ENCODE measurements around the gene PDLIM5. TPM values are rescaled to one million over a fixed set of nuclear protein-coding genes. Genes with fewer than 3 reads are reported as not detected.

The PDLIM5 gene
- total RNA-seq, 1 experiment from 2014 or later, result 58.0 TPM

- H3K14ac ChIP-seq (ENCODE audit: insufficient read depth, low read length), result no peak overlapping the region
These were observed 219.4 kb downstream of the PDLIM5 start for GRCh38 chr4:94671113-94671512.

More at GRCh38 chr4:94671113-94671512, 219.4 kb downstream of the PDLIM5 start:
- H3K23ac ChIP-seq (ENCODE audit: insufficient read length, low read depth, low read length), result no peak overlapping the region
- no peak overlapping the region for H4K5ac ChIP-seq (ENCODE audit: insufficient read length, low read depth, low read length)
- Mint-ChIP-seq H3K36me3 (ENCODE audit: insufficient read depth in 1 of 3, low read depth in 3 of 3) (no peaks in the 10 kb centered on the region), H3K4me3 (no peak overlapping the region), H3K27ac (no peak overlapping the region), H3K27me3 (ENCODE audit: low read depth) (no peaks in the 10 kb centered on the region; the same call in 1 of the 2 replicates), H3K9me3 (no peaks in the 10 kb centered on the region), H3K4me1 (no peaks in the 10 kb centered on the region)
- no peaks in the 10 kb centered on the region for H3K79me2 ChIP-seq (ENCODE audit: insufficient read depth, low read length)
- no peak overlapping the region for H2BK120ac ChIP-seq (ENCODE audit: low read depth, low read length, poor library complexity, severe bottlenecking)
- no peaks in the 10 kb centered on the region for H4K20me1 ChIP-seq (ENCODE audit: control insufficient read depth, insufficient read depth, insufficient read length)
- H3T11ph ChIP-seq (ENCODE audit: low read length), result no peak overlapping the region
- no peak overlapping the region for H3K18ac ChIP-seq (ENCODE audit: insufficient read length, low read depth, low read length)
- no peaks in the 10 kb centered on the region for H3K23me2 ChIP-seq (ENCODE audit: insufficient read length, low read depth, low read length, poor library complexity, severe bottlenecking)
- no peak overlapping the region for H2BK5ac ChIP-seq (ENCODE audit: insufficient read length, low read length)
- no peak overlapping the region for H2AFZ ChIP-seq (ENCODE audit: low read length)
- TF ChIP-seq, protein P1, sequence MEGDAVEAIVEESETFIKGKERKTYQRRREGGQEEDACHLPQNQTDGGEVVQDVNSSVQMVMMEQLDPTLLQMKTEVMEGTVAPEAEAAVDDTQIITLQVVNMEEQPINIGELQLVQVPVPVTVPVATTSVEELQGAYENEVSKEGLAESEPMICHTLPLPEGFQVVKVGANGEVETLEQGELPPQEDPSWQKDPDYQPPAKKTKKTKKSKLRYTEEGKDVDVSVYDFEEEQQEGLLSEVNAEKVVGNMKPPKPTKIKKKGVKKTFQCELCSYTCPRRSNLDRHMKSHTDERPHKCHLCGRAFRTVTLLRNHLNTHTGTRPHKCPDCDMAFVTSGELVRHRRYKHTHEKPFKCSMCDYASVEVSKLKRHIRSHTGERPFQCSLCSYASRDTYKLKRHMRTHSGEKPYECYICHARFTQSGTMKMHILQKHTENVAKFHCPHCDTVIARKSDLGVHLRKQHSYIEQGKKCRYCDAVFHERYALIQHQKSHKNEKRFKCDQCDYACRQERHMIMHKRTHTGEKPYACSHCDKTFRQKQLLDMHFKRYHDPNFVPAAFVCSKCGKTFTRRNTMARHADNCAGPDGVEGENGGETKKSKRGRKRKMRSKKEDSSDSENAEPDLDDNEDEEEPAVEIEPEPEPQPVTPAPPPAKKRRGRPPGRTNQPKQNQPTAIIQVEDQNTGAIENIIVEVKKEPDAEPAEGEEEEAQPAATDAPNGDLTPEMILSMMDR (conservative IDR thresholded peaks at IDR 0.05), result no peak
- no CpG with 5 or more reads among the region's 5 CpGs for WGBS (ENCODE audit: extremely low coverage, insufficient read length, low lambda C conversion rate)
- no peak overlapping the region for H3K4me2 ChIP-seq (ENCODE audit: insufficient read depth, insufficient read length, low read length)
- no peak overlapping the region for H4K8ac ChIP-seq (replicated peaks; ENCODE audit: insufficient read length, low read depth, low read length)
- H3K27ac ChIP-seq (ENCODE audit: insufficient read length, low read depth, low read length), result no peak overlapping the region
- H3K79me1 ChIP-seq (ENCODE audit: insufficient read depth, low read depth, low read length, poor library complexity, severe bottlenecking), result no peaks in the 10 kb centered on the region
- no peak overlapping the region for H4K91ac ChIP-seq (ENCODE audit: insufficient read length, low read depth, low read length)
- H2BK20ac ChIP-seq (ENCODE audit: low read depth, low read length, poor library complexity, severe bottlenecking), result no peak overlapping the region
- DNase-seq, result no peak
- no peak overlapping the region for H3K4ac ChIP-seq (ENCODE audit: low read depth, low read length)
- H3K9me3 ChIP-seq (ENCODE audit: control insufficient read depth, low read depth, low read length), result no peaks in the 10 kb centered on the region
- no peaks in the 10 kb centered on the region for H3K27me3 ChIP-seq (ENCODE audit: insufficient read depth, low read length)
- H2BK12ac ChIP-seq (ENCODE audit: insufficient read length, low read depth, low read length), result no peak overlapping the region
- H3K4me1 ChIP-seq (ENCODE audit: insufficient read depth, low read length), result no peaks in the 10 kb centered on the region
- H2BK15ac ChIP-seq (ENCODE audit: low read depth, low read length), result no peak overlapping the region
- H3K9ac ChIP-seq (ENCODE audit: extremely low read depth, insufficient read length, low read length), result no peak overlapping the region
- H3K56ac ChIP-seq (ENCODE audit: insufficient read length, low read depth, low read length), result no peak overlapping the region
- H2AK5ac ChIP-seq (ENCODE audit: insufficient read length, low read length), result no peak overlapping the region

Data from H9 (cell line).